GM12875 (cell line): ENCODE results near the gene PPP2R5C.

Experiments used
- H3K4me3 ChIP-seq: one replicate; pipeline ENCODE4 v1.5.1; 2011; ENCODE audit warnings: low read depth, low read length, control low read depth
- TF ChIP-seq, protein P1 (sequence below): IDR thresholded peaks from 2 replicates; pipeline ENCODE4 v1.5.1; 2011; ENCODE audit warnings: low read depth, mild to moderate bottlenecking, control low read depth, inconsistent platforms, low read length, moderate library complexity, borderline replicate concordance; ENCODE audit not compliant: insufficient read depth

Gene PPP2R5C

DNA sequence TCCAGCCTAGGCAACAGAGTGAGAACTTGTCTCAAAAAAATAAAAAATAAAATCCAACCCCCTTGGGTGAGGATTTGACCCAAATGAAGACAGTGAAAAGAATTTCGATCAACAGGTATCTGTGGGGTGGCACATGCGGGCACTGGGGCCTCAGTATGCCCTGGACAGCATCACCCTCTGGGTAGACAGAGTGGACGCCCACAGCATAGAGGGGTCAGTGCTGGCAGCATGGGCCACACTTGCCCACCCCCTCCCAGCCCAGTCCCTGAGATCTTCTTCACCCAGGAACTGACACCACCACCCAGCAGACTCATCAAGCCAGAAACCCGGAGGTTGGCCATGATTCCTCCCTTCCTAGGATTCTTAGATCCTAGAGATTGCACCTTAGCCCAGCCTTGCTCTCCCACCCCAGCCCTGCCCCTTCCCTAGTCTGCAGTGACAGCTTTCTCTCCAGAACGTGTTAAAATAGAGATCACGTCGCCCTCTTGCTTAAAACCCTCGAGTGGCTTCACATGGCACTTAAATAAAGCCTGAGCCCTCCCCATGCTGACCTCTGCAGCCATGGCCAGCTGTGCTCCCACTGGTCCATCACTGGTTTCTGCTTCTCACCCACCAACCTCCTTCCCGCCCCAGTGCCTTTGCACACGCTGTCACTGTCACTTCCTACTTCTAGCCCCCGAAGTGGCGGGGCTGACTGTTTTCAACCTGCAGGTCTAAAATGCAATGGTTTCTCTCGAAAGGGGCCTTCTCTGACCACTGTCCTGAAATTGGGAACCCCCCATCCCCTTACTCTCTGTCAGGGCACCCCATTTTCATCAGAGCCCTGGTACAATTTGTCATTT lies 176.6 kb downstream of the PPP2R5C start:
- no peak overlapping the region for H3K4me3 ChIP-seq
- TF ChIP-seq, protein P1, sequence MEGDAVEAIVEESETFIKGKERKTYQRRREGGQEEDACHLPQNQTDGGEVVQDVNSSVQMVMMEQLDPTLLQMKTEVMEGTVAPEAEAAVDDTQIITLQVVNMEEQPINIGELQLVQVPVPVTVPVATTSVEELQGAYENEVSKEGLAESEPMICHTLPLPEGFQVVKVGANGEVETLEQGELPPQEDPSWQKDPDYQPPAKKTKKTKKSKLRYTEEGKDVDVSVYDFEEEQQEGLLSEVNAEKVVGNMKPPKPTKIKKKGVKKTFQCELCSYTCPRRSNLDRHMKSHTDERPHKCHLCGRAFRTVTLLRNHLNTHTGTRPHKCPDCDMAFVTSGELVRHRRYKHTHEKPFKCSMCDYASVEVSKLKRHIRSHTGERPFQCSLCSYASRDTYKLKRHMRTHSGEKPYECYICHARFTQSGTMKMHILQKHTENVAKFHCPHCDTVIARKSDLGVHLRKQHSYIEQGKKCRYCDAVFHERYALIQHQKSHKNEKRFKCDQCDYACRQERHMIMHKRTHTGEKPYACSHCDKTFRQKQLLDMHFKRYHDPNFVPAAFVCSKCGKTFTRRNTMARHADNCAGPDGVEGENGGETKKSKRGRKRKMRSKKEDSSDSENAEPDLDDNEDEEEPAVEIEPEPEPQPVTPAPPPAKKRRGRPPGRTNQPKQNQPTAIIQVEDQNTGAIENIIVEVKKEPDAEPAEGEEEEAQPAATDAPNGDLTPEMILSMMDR: no peak

DNA sequence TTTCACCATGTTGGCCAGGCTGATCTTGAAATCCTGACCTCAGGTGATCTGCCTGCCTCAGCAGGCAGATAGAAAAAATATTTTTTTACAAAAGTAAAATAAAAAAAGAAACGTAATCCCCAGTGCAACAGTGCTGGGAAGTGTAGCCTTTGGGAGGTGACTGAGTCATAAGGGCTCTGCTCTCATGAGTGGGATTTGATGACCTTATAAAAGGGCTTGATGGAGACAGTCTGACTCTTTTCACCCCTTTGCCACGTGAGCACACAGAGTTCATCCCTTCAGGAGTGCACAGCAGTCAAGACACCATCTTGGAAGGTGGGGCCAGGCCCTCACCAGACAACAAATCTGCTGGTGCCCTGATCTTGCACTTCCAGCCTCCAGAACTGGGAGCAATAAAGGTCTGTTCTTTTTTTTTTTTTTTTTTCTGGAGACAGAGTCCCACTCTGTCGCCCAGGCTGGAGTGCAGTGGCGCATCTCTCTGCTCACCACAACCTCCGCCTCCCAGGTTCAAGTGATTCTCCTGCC lies 178.2 kb downstream of the PPP2R5C start:
- TF ChIP-seq, protein P1: no peak
- no peak overlapping the region for H3K4me3 ChIP-seq

DNA sequence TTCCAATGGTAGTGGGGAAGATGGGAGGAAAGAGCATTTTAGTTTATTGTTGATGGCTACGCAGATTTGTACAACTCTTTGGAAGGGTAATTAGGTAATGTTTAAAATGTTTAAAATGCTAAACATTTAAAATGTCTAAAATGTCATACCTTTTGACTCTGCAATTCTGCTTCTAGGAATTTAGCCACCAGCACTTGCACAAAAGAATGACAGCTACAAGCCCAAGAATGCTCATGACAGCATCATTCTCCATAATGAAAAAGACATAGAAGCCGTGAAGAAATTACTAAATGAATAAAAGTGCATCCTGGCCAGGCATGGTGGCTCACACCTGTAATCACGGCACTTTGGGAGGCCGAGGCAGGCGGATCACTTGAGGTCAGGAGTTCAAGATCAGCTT lies 182.9 kb downstream of the PPP2R5C start:
- TF ChIP-seq, protein P1: no peak
- no peak overlapping the region for H3K4me3 ChIP-seq

DNA sequence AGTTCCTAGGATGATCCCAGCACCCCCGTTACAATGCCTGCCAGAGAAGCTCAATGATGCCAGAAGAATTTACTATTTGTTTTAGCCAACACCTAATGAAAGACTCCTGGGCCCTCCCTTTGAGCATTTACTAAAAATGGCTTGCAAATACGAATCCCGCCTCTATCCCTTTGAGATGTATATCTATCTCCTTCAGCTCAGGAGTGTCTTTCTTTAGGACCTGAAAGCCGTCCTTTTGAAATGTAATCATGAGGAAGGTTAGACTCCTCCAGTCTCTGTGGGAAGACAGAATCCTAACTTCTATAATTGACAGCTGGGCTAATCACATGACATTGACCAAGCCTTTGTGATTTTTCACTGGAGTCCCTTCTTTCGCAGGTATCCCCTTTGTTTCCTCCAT lies 183.7 kb downstream of the PPP2R5C start:
- no peak overlapping the region for H3K4me3 ChIP-seq
- TF ChIP-seq, protein P1: no peak

DNA sequence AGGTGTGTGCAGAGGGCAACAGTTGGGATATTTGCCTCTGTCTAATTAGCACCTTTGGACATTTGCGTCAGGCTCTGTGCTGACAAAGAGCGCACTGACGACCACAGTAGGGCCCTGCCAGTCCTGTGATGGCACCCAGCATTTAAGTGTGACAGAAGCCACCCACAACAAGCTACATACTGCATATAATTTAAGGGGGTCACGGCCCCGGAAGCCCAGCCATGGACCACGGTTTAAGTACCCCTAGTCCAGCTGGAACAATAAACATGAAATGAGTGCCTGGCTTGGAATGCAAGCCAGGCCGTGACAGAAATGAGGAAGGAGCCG lies 186.0 kb downstream of the PPP2R5C start:
- TF ChIP-seq, protein P1: no peak
- peak overlapping the region; percentile 77 for H3K4me3 ChIP-seq

DNA sequence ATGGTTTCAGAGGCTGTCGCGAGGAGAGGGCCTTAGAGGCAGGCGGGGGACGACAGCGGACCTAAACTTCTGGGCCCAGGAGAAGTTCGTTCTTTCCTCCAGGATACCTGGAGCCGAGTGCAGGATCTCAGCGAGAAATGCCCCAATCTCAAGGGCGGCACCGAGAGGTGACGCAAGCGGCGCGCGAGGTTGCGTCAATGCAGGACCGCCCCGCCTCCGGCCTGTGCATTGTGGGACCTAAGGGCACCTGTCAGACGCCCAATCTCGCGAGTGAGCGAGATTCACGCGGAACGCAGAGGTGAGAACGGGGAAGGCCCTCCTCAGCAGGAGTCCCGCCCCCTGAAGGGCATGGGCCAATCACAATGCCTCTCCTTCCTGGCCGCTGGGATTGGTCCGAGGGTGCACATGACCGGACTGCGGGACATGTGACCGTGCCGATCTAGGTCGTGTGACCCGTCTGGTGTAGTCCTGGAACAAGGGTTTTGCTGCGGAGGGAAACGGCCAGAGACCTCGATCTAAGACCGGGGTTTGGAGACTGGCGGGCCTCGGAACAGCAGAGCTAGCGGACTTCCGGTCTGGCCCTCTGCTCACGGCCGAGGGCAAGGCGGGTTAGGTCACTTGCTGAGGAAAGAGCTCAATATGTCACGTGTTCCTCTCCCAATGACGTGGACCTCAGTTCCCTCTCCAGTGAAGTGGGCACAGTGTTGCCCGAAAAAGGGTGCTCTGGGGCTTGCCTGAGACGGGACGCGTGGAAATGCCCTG lies 186.6 kb downstream of the PPP2R5C start:
- TF ChIP-seq, protein P1: no peak
- H3K4me3 ChIP-seq: peak overlapping the region; percentile 77
